ENCODE results near the gene KIAA1614. TPM values are rescaled to one million over a fixed set of nuclear protein-coding genes. Genes with fewer than 3 reads are reported as not detected.

KIAA1614 gene
- total RNA-seq, 2 donors from 2014 or later, result 9.1 to 11.0 TPM

- TF ChIP-seq CTCF (IDR thresholded peaks at IDR 0.05), result no peak
- H3K27me3 ChIP-seq, result no peaks in the 10 kb centered on the region
- no peak for DNase-seq (ENCODE audit: low spot score)
- H3K27ac ChIP-seq, result no peak overlapping the region
- no peaks in the 10 kb centered on the region for H3K9me3 ChIP-seq
- H3K4me1 ChIP-seq, result peaks cover 0 to 27% of the 10 kb centered on the region in 2 donors
- no peaks in the 10 kb centered on the region for H3K36me3 ChIP-seq
- H3K4me3 ChIP-seq, result no peak overlapping the region
Measured at GRCh38 chr1:180909005-180909414, 3.7 kb upstream of the KIAA1614 start.

GRCh38 chr1:180909462-180909976, 3.2 kb upstream of the KIAA1614 start:
- Histone ChIP-seq H3K36me3 (no peaks in the 10 kb centered on the region), H3K27ac (no peak overlapping the region), H3K4me3 (no peak overlapping the region), H3K27me3 (no peaks in the 10 kb centered on the region), H3K4me1 (peaks cover 0 to 28% of the 10 kb centered on the region in 2 donors), H3K9me3 (no peaks in the 10 kb centered on the region)
- no peak for TF ChIP-seq CTCF (IDR thresholded peaks at IDR 0.05)
- DNase-seq (ENCODE audit: low spot score), result no peak

GRCh38 chr1:180911640-180912191, 981 bp upstream of the KIAA1614 start:
- Histone ChIP-seq H3K4me1 (peaks cover 0 to 28% of the 10 kb centered on the region in 2 donors), H3K9me3 (no peaks in the 10 kb centered on the region), H3K27ac (peak overlapping the region; percentile 92), H3K27me3 (no peaks in the 10 kb centered on the region), H3K4me3 (peak overlapping the region; percentile 58 to 73), H3K36me3 (peaks cover 6% of the 10 kb centered on the region)
- DNase-seq (ENCODE audit: low spot score), result no peak
- TF ChIP-seq CTCF (IDR thresholded peaks at IDR 0.05), result no peak

GRCh38 chr1:180912211-180912800, 391 bp upstream of the KIAA1614 start:
- no peak for DNase-seq (ENCODE audit: low spot score)
- peak overlapping the region; percentile 92 for H3K27ac ChIP-seq
- H3K27me3 ChIP-seq, result no peaks in the 10 kb centered on the region
- H3K9me3 ChIP-seq, result no peaks in the 10 kb centered on the region
- H3K4me1 ChIP-seq, result peaks cover 0 to 28% of the 10 kb centered on the region in 2 donors
- peaks cover 11% of the 10 kb centered on the region for H3K36me3 ChIP-seq
- H3K4me3 ChIP-seq, result peak overlapping the region; percentile 58 to 73
- no peak for TF ChIP-seq CTCF (IDR thresholded peaks at IDR 0.05)

- TF ChIP-seq CTCF (IDR thresholded peaks at IDR 0.05), result no peak
Measured at GRCh38 chr1:180915426-180915965, 2.8 kb downstream of the KIAA1614 start.

More at GRCh38 chr1:180915426-180915965, 2.8 kb downstream of the KIAA1614 start:
- H3K36me3 ChIP-seq, result peaks cover 27% of the 10 kb centered on the region
- H3K4me1 ChIP-seq, result peaks cover 0 to 28% of the 10 kb centered on the region in 2 donors
- H3K4me3 ChIP-seq, result no peak overlapping the region
- no peak overlapping the region for H3K27ac ChIP-seq
- no peaks in the 10 kb centered on the region for H3K9me3 ChIP-seq
- DNase-seq (ENCODE audit: low spot score), result no peak
- no peaks in the 10 kb centered on the region for H3K27me3 ChIP-seq

Measured in right atrium auricular region (tissue), 2 donors.